Measurements from ENCODE around the gene GTPBP6. TPM values are rescaled to one million over a fixed set of nuclear protein-coding genes. Genes with fewer than 3 reads are reported as not detected.

The GTPBP6 gene
- total RNA-seq, 4 donors from 2014 or later: 25.7 to 35.3 (median 34.0) TPM

DNA sequence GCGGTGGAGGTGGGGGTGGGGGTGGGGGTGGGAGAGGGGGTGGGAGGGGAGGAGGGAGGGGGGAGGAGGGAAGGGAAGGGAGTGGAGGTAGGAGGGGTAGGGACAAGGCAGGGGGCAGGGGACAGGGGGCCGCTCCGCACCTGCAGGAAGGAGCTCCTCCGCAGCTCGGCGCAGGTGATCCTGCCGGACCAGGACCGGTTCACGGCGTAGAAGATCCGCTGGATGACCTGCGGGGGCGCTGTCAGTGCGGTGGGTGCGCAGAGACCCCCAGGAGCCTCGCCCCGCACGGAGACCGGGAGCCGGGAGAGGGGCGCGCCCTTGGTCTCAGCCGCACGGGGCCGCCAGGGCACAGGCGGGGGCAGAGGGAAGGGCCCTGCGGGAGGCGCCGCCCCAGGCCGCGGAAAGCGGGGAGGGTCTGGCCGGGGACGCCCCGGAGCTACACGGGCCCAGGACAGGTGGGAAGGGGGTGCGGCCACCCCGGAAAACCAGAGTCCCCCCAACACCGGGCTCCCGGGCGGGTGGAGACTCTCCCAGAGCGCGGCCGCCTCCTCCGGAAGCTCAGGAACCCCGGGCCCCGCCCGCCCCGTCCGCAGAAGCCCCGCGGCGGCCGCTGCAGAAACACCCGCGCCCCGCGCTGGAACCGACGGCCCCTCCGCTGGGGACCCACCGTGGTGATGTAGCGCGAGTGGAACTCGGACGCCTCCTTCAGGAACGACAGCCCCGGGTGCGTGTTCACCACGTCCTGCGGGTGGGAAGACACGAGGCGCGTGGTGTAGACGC is 27.6 kb upstream of the GTPBP6 start:
- ATAC-seq (ENCODE audit: low FRiP score) (peak; percentile 41), DNase-seq (ENCODE audit: low spot score) (no peak)
- no peak for TF ChIP-seq CTCF (IDR thresholded peaks at IDR 0.05)

DNA sequence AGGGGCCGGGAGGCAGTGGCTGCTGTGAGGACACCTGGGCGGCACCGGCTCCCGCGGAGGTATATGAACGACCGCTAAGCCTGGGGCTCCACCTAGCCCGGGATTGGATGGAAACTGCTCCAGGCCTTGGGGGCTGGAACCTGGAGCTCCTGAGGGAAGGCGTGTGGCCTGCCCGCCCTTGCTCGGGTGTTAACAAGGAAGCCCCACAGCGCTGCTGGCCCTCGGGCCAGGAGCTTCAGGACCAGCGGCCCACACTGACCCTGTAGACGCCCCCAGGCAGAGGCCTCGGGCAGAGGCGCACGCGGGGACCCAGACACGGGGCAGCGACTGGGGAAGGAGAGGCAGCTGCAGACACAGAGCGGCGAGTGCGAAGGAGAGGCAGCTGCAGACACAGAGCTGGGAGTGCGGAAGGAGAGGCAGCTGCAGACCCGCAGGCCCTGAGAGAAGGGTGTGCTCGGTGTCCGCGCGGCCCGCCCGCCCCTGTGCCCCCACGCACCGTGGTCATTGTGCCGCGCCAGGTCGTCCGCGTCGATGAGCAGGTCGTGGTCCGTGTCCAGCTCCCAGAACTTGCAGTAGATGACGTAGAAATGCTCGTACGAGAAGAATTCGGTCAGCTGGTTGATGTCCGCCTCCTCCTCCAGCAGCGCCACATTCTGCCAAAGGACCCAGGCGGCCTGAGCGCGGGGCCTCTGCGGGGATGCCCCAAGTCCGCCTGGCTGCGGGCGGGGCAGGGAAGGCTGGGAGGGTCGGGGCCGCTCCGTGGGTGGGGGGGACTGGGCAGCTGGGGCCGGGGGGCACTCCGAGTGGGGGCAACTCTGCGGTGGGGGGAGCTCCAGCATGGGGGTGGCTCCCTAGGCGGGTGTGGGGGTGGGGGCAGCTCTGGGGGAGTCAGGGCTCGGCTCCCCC is 26.7 kb upstream of the GTPBP6 start:
- TF ChIP-seq CTCF (IDR thresholded peaks at IDR 0.05): no peak
- DNase-seq (ENCODE audit: low spot score): no peak
- no peak for ATAC-seq (ENCODE audit: low FRiP score)

DNA sequence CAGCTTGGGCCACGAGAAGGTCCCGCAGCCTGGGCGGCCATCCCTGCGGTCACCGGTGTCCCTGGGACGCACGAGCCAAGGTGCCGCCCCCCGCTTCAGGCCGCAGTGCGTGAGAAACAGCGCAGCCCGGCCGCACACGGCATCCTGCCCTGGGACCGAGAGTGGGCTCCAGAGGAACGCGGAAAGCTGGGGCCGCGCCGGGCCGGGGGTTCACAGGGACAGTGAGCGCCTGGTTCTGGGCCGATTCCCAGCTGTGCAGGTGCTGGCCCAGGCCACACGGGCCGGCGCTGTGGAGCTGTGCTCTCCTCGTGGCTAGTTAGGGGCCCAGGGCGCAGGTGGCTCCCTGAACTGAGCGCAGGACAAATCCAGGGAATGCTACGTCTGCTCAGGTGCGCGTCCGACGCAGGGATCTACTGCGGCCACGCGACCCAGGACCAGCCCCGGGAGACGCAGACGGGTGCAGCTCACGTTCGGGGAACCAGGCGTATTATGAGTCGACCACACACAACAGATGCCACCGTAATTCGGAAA is 25.8 kb upstream of the GTPBP6 start:
- TF ChIP-seq CTCF (IDR thresholded peaks at IDR 0.05): no peak
- no peak for ATAC-seq (ENCODE audit: low FRiP score)
- no peak for DNase-seq (ENCODE audit: low spot score)

GRCh38 chrX:341541-342101 is 23.0 kb upstream of the GTPBP6 start:
- no peak for DNase-seq (ENCODE audit: low spot score)
- no peak for TF ChIP-seq CTCF (IDR thresholded peaks at IDR 0.05)
- ATAC-seq (ENCODE audit: low FRiP score): no peak

DNA sequence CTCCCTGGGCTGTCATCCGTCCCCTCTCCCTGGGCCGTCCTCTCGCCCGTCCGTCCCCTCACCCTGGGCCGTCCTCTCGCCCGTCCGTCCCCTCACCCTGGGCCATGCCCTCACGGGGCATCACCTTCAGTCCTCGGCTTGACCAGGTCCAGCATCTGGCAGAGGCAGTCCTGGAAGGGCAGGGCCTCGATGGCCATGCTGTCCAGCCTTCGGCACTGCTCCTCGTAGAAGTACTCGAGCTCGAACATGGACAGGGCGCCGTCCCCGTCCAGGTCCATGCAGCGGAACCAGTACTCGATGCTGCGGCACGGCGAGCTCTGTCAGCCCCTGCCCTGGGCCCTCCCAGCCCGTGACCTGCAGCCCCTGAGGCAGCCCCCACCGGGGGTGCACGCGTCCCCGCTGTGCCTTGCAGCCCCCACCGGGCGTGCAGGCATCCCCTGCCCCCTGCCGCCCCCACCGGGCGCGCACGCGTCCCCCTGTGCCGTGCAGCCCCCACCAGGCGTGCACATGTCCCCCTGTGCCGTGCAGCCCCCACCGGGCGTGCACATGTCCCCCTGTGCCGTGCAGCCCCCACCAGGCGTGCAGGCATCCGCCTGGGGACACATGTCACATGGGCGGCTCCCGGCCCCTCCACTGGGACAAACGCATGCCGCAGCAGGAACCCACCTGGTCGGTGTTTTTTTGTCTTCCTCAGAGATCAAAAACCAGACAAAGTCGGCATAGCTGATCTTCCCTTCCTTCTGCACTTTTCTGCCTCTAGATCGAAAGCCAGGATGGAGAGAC is 22.2 kb upstream of the GTPBP6 start:
- ATAC-seq (ENCODE audit: low FRiP score) (peak; percentile 16), DNase-seq (ENCODE audit: low spot score) (no peak)
- TF ChIP-seq CTCF (IDR thresholded peaks at IDR 0.05): no peak

DNA sequence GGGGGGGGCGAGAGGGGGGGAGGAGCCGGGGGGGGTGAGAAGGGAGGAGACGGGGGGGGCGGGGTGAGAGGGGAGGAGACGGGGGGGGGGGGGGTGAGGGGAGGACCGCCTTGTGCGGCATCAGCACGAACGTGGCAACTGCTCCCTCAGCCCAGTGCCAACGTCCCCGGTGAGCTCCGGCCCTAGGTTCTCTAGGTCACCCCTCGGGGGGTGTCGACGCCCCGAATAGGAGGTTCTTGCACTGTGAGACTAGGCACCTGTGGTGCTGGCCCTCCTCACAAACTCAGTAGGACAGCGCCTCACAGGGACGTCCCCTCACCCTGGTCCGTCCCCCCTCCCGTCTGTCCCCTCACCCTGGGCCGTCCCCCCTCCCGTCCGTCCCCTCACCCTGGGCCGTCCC is 21.5 kb upstream of the GTPBP6 start:
- DNase-seq (ENCODE audit: low spot score): no peak

More for the DNA sequence above, 21.5 kb upstream of the GTPBP6 start:
- ATAC-seq (ENCODE audit: low FRiP score): no peak
- TF ChIP-seq CTCF (IDR thresholded peaks at IDR 0.05): no peak

Measured in omental fat pad (tissue), 4 donors.